ENCODE measurements around the gene SPAG4.

GRCh38 chr20:35583636-35584560 is 31.7 kb upstream of the SPAG4 start:
- TF ChIP-seq POLR2A (IDR thresholded peaks at IDR 0.05; ENCODE audit: low read depth, low read length): no peak
- no peak for TF ChIP-seq POLR2AphosphoS5 (IDR thresholded peaks at IDR 0.05; ENCODE audit: low read depth, low read length)
- no peak for TF ChIP-seq TAF1 (IDR thresholded peaks at IDR 0.05; ENCODE audit: low read depth, low read length)
- TF ChIP-seq SPI1 (IDR thresholded peaks at IDR 0.05; ENCODE audit: low read depth, low read length): no peak

Measured in GM12891 (cell line).